Stimulated activated memory B cell treated with anti-CD40 and anti-IgM and Interleukin-4, amounts not matched to agents 10 μg/mL and 1 μg/mL and 100 μg/mL, for 72 hours (primary cell): Measurements from ENCODE around the gene AK3.
"Not testable (repeated sequence)": the region's sequence is repeated elsewhere in the genome, so short reads cannot be mapped to it uniquely, and the experiment has no call there.

Experiments
- ATAC-seq: fragments of 150-1000 bp; cut with Tn5 transposase; 2 replicates; pipeline ENCODE4 v1.10.0; 2021
- H3K27ac Mint-ChIP-seq: one replicate; pipeline ENCODE4 v1.8.0; 2022; ENCODE audit warnings: mild to moderate bottlenecking, mixed read lengths
- H3K27me3 Mint-ChIP-seq: one replicate; pipeline ENCODE4 v1.8.0; 2022; ENCODE audit warnings: mixed read lengths
- H3K36me3 Mint-ChIP-seq: one replicate; pipeline ENCODE4 v1.8.0; 2022; ENCODE audit warnings: mixed read lengths
- H3K4me1 Mint-ChIP-seq: one replicate; pipeline ENCODE4 v1.8.0; 2022; ENCODE audit warnings: mixed read lengths
- H3K4me3 Mint-ChIP-seq: one replicate; pipeline ENCODE4 v1.8.0; 2022; ENCODE audit warnings: mild to moderate bottlenecking, moderate library complexity, mixed read lengths
- H3K9me3 Mint-ChIP-seq: one replicate; pipeline ENCODE4 v1.8.0; 2022; ENCODE audit warnings: mixed read lengths

The AK3 gene

DNA sequence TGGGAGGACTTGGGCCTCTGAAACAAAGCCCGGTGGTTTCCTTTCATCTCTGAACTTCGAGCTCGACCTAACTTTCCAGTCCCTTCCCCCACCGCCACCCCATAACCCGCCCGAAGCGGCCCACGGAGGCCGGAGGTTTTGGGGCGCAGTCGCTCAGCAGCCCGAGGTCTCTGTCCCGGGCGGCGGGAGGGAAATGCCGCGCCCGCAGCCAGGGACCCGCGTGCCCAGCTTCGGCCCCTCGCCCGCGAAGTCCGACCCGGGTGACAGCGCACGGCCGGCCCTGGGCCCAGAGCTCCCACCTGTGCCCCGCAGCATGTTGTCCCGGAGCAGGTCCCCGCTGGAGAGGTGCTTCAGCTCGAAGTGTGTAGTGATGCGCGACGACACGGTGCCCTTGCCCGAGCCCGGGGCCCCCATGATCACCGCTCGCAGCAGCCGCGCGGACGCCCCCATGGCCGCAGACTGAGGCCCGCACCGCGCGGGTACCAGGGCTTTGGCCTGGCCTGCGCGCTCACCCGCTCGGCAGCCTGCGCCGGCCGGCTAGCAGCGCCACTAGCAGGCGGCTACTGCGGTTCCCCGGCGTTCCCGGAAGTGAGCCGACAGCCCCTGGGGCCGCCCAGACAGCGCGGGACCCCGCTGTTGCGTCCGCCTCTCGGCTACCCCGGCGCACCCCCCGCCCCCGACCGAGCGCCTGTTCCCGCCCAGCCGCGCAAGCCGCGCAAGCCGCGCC is at the start of gene AK3:
Gene AK3 (minus strand): TSS at position 565 of the 727 bp plus-strand sequence. CDS start 115 bp downstream, at position 450.
- Mint-ChIP-seq H3K4me3 (peak within 1 kb of the TSS; percentile 88), H3K27ac (peak within 1 kb of the TSS; percentile 89), H3K36me3 (no peaks in the 10 kb centered on the region), H3K27me3 (no peaks in the 10 kb centered on the region), H3K9me3 (no peaks in the 10 kb centered on the region), H3K4me1 (peaks cover 28% of the 10 kb centered on the region)
- peak; percentile 96 for ATAC-seq

DNA sequence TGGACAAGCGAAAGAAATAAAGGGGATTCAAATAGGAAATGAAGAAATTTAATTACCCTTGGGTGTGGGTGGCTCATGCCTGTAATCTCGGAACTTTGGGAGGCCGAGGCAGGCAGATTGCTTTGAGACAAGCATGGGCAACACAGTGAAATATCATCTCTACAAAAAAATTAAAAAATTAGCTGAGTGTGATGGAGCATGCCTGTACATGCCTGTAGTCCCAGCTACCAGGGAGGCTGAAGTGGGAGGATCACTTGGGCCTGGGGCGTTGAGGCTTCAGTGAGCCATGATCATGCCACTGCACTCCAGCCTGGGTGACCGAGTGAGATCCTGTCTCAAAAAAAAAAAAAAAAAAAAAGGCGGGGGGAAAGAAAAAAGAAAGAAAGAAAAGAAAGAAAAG is 47.7 kb upstream of the AK3 start:
- Mint-ChIP-seq H3K27me3 (peaks cover 17% of the 10 kb centered on the region), H3K27ac (no peak overlapping the region), H3K4me1 (peaks cover 15% of the 10 kb centered on the region), H3K4me3 (no peak overlapping the region), H3K36me3 (no peaks in the 10 kb centered on the region), H3K9me3 (no peaks in the 10 kb centered on the region)
- ATAC-seq: no peak

DNA sequence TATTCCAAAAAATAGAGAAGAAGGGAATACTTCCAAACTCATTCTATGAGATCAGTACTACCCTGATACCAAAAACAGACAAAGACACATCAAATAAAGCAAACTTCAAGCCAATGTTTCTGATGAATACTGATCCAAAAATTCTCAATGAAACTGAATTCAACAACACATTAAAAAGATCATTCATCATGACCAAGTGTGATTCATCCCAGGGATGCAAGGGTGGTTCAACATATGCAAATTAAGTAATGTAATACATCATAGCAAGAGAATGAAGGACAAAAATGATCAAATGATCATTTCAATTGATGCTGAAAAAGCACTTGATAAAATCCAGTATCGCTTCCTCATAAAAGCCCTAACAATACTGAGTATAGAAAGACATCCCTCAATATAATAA is 46.9 kb upstream of the AK3 start:
- no peak for ATAC-seq
- H3K4me3 Mint-ChIP-seq: no peak overlapping the region
- peaks cover 20% of the 10 kb centered on the region for H3K27me3 Mint-ChIP-seq
- no peak overlapping the region for H3K27ac Mint-ChIP-seq
- peaks cover 10% of the 10 kb centered on the region for H3K4me1 Mint-ChIP-seq
- no peaks in the 10 kb centered on the region for H3K36me3 Mint-ChIP-seq
- H3K9me3 Mint-ChIP-seq: no peaks in the 10 kb centered on the region

- no peaks in the 10 kb centered on the region for H3K9me3 Mint-ChIP-seq
- no peak overlapping the region for H3K4me3 Mint-ChIP-seq
- H3K27me3 Mint-ChIP-seq: peaks cover 23% of the 10 kb centered on the region
Observed at GRCh38 chr9:4786599-4786998, 45.6 kb upstream of the AK3 start.

DNA sequence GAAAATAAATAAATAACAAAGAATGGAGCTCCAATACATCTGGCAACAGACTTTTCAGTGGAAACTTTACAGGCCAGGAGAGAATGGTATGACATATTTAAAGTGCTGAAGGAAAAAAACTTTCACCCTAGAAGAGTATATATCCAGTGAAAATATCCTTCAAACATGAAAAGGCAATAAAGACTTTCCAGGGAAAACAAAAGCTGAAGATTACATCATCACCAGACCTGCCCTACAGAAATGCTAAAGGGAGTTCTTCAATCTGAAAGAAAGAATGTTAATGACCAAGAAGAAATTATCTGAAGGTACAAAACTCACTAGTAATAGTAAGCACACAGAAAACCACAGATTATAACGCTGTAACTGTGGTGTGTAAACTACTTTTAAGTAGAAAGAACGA is 43.4 kb upstream of the AK3 start:
- Mint-ChIP-seq H3K4me3 (no peak overlapping the region), H3K9me3 (no peaks in the 10 kb centered on the region), H3K4me1 (no peaks in the 10 kb centered on the region), H3K36me3 (no peaks in the 10 kb centered on the region), H3K27me3 (peaks cover 31% of the 10 kb centered on the region), H3K27ac (no peak overlapping the region)
- ATAC-seq: no peak

More at GRCh38 chr9:4786599-4786998, 45.6 kb upstream of the AK3 start:
- no peaks in the 10 kb centered on the region for H3K36me3 Mint-ChIP-seq
- no peak overlapping the region for H3K27ac Mint-ChIP-seq
- H3K4me1 Mint-ChIP-seq: peaks cover 4% of the 10 kb centered on the region
- ATAC-seq: no peak

GRCh38 chr9:4783191-4783590 is 42.2 kb upstream of the AK3 start:
- H3K27me3 Mint-ChIP-seq: peaks cover 31% of the 10 kb centered on the region
- H3K9me3 Mint-ChIP-seq, H3K27ac Mint-ChIP-seq, ATAC-seq, H3K4me3 Mint-ChIP-seq, H3K4me1 Mint-ChIP-seq, H3K36me3 Mint-ChIP-seq: not testable (repeated sequence)

- Mint-ChIP-seq H3K27ac (no peak overlapping the region), H3K9me3 (no peaks in the 10 kb centered on the region), H3K36me3 (no peaks in the 10 kb centered on the region), H3K4me1 (no peaks in the 10 kb centered on the region), H3K4me3 (no peak overlapping the region), H3K27me3 (peaks cover 31% of the 10 kb centered on the region)
- no peak for ATAC-seq
Observed at GRCh38 chr9:4781408-4781807, 40.4 kb upstream of the AK3 start.

- no peaks in the 10 kb centered on the region for H3K36me3 Mint-ChIP-seq
- no peak for ATAC-seq
- no peaks in the 10 kb centered on the region for H3K4me1 Mint-ChIP-seq
- H3K27me3 Mint-ChIP-seq: peaks cover 31% of the 10 kb centered on the region
- H3K9me3 Mint-ChIP-seq: no peaks in the 10 kb centered on the region
- no peak overlapping the region for H3K27ac Mint-ChIP-seq
- no peak overlapping the region for H3K4me3 Mint-ChIP-seq
Observed at GRCh38 chr9:4780651-4781050, 39.6 kb upstream of the AK3 start.

DNA sequence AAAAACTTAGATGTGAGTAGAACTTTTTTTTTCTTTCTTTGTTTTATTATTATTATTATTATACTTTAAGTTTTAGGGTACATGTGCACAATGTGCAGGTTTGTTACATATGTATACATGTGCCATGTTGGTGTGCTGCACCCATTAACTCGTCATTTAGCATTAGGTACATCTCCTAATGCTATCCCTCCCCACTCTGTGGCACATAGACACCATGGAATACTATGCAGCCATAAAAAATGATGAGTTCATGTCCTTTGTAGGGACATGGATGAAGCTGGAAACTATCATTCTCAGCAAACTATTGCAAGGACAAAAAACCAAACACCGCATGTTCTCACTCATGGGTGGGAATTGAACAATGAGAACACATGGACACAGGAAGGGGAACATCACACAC is 34.0 kb upstream of the AK3 start:
- H3K27ac Mint-ChIP-seq, ATAC-seq, H3K4me3 Mint-ChIP-seq, H3K4me1 Mint-ChIP-seq, H3K36me3 Mint-ChIP-seq, H3K27me3 Mint-ChIP-seq, H3K9me3 Mint-ChIP-seq: not testable (repeated sequence)

DNA sequence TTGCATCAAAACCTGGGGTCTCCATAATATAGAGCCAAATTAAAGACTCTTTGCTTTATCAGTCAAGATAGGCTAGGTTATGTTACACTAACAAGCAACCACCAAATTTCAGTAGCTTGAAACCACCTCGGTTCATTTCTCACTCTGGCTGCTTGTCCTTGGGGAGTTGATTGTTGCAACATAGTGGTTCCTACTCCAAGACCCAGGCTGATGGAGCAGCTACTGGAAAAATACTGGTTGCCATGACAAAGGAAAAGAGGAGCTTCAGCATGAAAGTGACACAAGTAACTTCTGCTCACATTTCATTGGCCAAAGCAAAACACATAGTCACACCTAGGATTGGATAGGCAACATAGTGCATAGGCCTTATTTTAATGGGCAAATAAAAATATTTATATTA is 33.2 kb upstream of the AK3 start:
- no peaks in the 10 kb centered on the region for H3K4me1 Mint-ChIP-seq
- H3K4me3 Mint-ChIP-seq: no peak overlapping the region
- no peaks in the 10 kb centered on the region for H3K36me3 Mint-ChIP-seq
- H3K9me3 Mint-ChIP-seq: no peaks in the 10 kb centered on the region
- H3K27ac Mint-ChIP-seq: no peak overlapping the region
- no peak for ATAC-seq
- no peaks in the 10 kb centered on the region for H3K27me3 Mint-ChIP-seq

DNA sequence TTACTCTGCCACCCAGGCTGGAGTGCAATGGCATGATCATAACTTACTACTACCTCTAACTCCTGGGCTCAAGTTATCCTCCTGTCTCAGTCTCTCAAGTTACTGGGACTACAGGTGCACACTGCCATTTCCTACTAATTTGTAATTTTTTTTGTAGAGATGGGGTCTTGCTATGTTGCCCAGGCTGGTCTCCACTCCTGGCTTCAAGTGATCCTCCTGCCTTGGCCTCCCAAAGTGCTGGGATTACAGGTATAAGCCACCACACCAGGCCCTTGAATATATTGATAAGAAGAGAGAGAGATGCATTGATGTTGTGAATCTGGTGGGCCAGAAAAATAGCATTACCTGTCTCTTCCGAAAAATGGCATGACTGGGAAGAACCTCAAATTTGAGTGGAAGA is 30.8 kb upstream of the AK3 start:
- no peaks in the 10 kb centered on the region for H3K36me3 Mint-ChIP-seq
- no peak overlapping the region for H3K27ac Mint-ChIP-seq

GRCh38 chr9:4769321-4770080 is 28.5 kb upstream of the AK3 start:
- no peak overlapping the region for H3K27ac Mint-ChIP-seq
- H3K27me3 Mint-ChIP-seq: no peaks in the 10 kb centered on the region
- H3K36me3 Mint-ChIP-seq: no peaks in the 10 kb centered on the region
- no peaks in the 10 kb centered on the region for H3K9me3 Mint-ChIP-seq
- peak; percentile 20 for ATAC-seq
- no peak overlapping the region for H3K4me3 Mint-ChIP-seq
- H3K4me1 Mint-ChIP-seq: no peaks in the 10 kb centered on the region

More for the DNA sequence above, 30.8 kb upstream of the AK3 start:
- no peaks in the 10 kb centered on the region for H3K4me1 Mint-ChIP-seq
- no peaks in the 10 kb centered on the region for H3K27me3 Mint-ChIP-seq
- no peak overlapping the region for H3K4me3 Mint-ChIP-seq
- no peaks in the 10 kb centered on the region for H3K9me3 Mint-ChIP-seq
- no peak for ATAC-seq

GRCh38 chr9:4768681-4769080 is 27.7 kb upstream of the AK3 start:
- no peak overlapping the region for H3K4me3 Mint-ChIP-seq
- H3K9me3 Mint-ChIP-seq: no peaks in the 10 kb centered on the region
- no peaks in the 10 kb centered on the region for H3K27me3 Mint-ChIP-seq
- H3K4me1 Mint-ChIP-seq: peaks cover 2% of the 10 kb centered on the region
- no peak for ATAC-seq
- no peaks in the 10 kb centered on the region for H3K36me3 Mint-ChIP-seq
- no peak overlapping the region for H3K27ac Mint-ChIP-seq

DNA sequence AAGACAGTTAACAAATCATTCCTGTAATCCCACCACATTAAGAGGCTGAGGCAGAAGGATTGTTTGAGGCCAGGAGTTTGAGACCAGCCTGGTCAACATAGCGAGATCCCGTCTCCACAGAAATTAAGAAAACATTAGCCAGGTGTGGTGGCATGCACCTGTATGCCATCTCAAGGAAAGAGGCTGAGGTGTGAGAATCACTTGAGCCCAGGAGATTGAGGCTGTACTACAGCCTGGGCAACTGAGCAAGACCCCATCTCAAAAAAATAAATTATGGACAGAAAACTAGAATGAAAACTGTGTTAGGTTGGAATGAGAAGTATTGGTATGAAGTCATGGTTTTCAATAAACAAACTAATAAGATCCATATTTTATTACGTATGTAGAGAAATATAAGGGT is 23.0 kb upstream of the AK3 start:
- Mint-ChIP-seq H3K36me3 (no peaks in the 10 kb centered on the region), H3K9me3 (no peaks in the 10 kb centered on the region), H3K4me3 (no peak overlapping the region), H3K27me3 (no peaks in the 10 kb centered on the region), H3K4me1 (peaks cover 28% of the 10 kb centered on the region), H3K27ac (no peak overlapping the region)
- no peak for ATAC-seq

- H3K27ac Mint-ChIP-seq: peak overlapping the region; percentile 74
Observed at GRCh38 chr9:4762886-4763541, 22.0 kb upstream of the AK3 start.

More at GRCh38 chr9:4762886-4763541, 22.0 kb upstream of the AK3 start:
- ATAC-seq: peak; percentile 39
- Mint-ChIP-seq H3K27me3 (no peaks in the 10 kb centered on the region), H3K36me3 (no peaks in the 10 kb centered on the region), H3K4me3 (peak overlapping the region; percentile 74), H3K9me3 (no peaks in the 10 kb centered on the region), H3K4me1 (peaks cover 29% of the 10 kb centered on the region)
